ENCODE results near the gene RGS5.

GRCh38 chr1:163250382-163250974 is 47.8 kb upstream of the RGS5 start:
- TF ChIP-seq CTCF (conservative IDR thresholded peaks at IDR 0.05; ENCODE audit: low read depth, low read length) (no peak), EZH2 (IDR thresholded peaks at IDR 0.05; ENCODE audit: borderline replicate concordance, low read depth, low read length, poor library complexity, severe bottlenecking) (no peak)
